ENCODE data around the gene SNX22. TPM values are rescaled to one million over a fixed set of nuclear protein-coding genes. Genes with fewer than 3 reads are reported as not detected.

The SNX22 gene
- polyA plus RNA-seq, 1 donor (not counting 4 experiments of a cell fraction or from before 2014, with no cell fraction given): 0.04 TPM

GRCh38 chr15:64148581-64148980 lies 3.0 kb upstream of the SNX22 start:
- Histone ChIP-seq H3K27me3 (ENCODE audit: control insufficient read depth, extremely low read depth, insufficient read depth, low read length) (peaks cover 15% of the 10 kb centered on the region), H3K9me1 (ENCODE audit: control insufficient read depth, extremely low read depth, insufficient read depth, low read length) (no peaks in the 10 kb centered on the region), H4K20me1 (ENCODE audit: control insufficient read depth, extremely low read depth, insufficient read depth, low read length) (no peaks in the 10 kb centered on the region), H3K4me2 (ENCODE audit: control insufficient read depth, extremely low read depth, insufficient read depth, low read depth, low read length) (no peak overlapping the region), H3K36me3 (ENCODE audit: control insufficient read depth in 2 of 2, extremely low read depth in 1 of 2, insufficient read depth in 2 of 2, low read length in 2 of 2) (peaks cover 2% of the 10 kb centered on the region in 2 experiments), H3K4me3 (ENCODE audit: control insufficient read depth in 2 of 3, extremely low read depth in 1 of 3, insufficient read depth in 2 of 3, low read depth in 1 of 3, low read length in 3 of 3) (no peak overlapping the region), H3K79me2 (ENCODE audit: control insufficient read depth, insufficient read depth, low read length) (no peaks in the 10 kb centered on the region), H3K27ac (ENCODE audit: control insufficient read depth, insufficient read depth, low read length) (no peak overlapping the region), H3K9ac (ENCODE audit: control insufficient read depth, extremely low read depth, insufficient read depth, low read length) (no peak overlapping the region), H2AFZ (ENCODE audit: control insufficient read depth, low read length) (no peak overlapping the region), H3K4me1 (ENCODE audit: control insufficient read depth, extremely low read depth, insufficient read depth, low read length) (peaks cover 4% of the 10 kb centered on the region), H3K9me3 (ENCODE audit: control insufficient read depth, low read depth, low read length) (no peaks in the 10 kb centered on the region)
- DNase-seq (ENCODE audit: low read depth, low spot score) (no peak), FAIRE-seq (no peak)
- dilution Hi-C loops (cut with MboI; ENCODE audit: extremely low pct_ligation_motif_present, low sequenced_read_pairs): no loop called here
- no peak for TF ChIP-seq CTCF (optimal IDR thresholded peaks at IDR 0.05 in 1 of 3, IDR thresholded peaks at IDR 0.05 in 1 of 3, conservative IDR thresholded peaks at IDR 0.05 in 1 of 3; ENCODE audit: extremely low read depth in 1 of 3, insufficient read depth in 2 of 3, low read length in 3 of 3)
- no peak for TF ChIP-seq EZH2 (IDR thresholded peaks at IDR 0.05; ENCODE audit: low read length)

- no peak for FAIRE-seq
- DNase-seq (ENCODE audit: low read depth, low spot score): no peak
- Histone ChIP-seq H3K4me2 (ENCODE audit: control insufficient read depth, extremely low read depth, insufficient read depth, low read depth, low read length) (no peak overlapping the region), H3K9ac (ENCODE audit: control insufficient read depth, extremely low read depth, insufficient read depth, low read length) (no peak overlapping the region), H3K9me1 (ENCODE audit: control insufficient read depth, extremely low read depth, insufficient read depth, low read length) (no peaks in the 10 kb centered on the region), H2AFZ (ENCODE audit: control insufficient read depth, low read length) (no peak overlapping the region), H3K79me2 (ENCODE audit: control insufficient read depth, insufficient read depth, low read length) (no peaks in the 10 kb centered on the region), H4K20me1 (ENCODE audit: control insufficient read depth, extremely low read depth, insufficient read depth, low read length) (peaks cover 2% of the 10 kb centered on the region), H3K4me3 (ENCODE audit: control insufficient read depth in 2 of 3, extremely low read depth in 1 of 3, insufficient read depth in 2 of 3, low read depth in 1 of 3, low read length in 3 of 3) (no peak overlapping the region), H3K27me3 (ENCODE audit: control insufficient read depth, extremely low read depth, insufficient read depth, low read length) (peaks cover 15% of the 10 kb centered on the region), H3K27ac (ENCODE audit: control insufficient read depth, insufficient read depth, low read length) (no peak overlapping the region), H3K4me1 (ENCODE audit: control insufficient read depth, extremely low read depth, insufficient read depth, low read length) (peaks cover 4% of the 10 kb centered on the region), H3K36me3 (ENCODE audit: control insufficient read depth in 2 of 2, extremely low read depth in 1 of 2, insufficient read depth in 2 of 2, low read length in 2 of 2) (peaks cover 3 to 6% of the 10 kb centered on the region in 2 experiments), H3K9me3 (ENCODE audit: control insufficient read depth, low read depth, low read length) (no peaks in the 10 kb centered on the region)
- dilution Hi-C loops (cut with MboI; ENCODE audit: extremely low pct_ligation_motif_present, low sequenced_read_pairs): no loop called here
- TF ChIP-seq EZH2 (IDR thresholded peaks at IDR 0.05; ENCODE audit: low read length) (no peak), CTCF (optimal IDR thresholded peaks at IDR 0.05 in 1 of 3, IDR thresholded peaks at IDR 0.05 in 1 of 3, conservative IDR thresholded peaks at IDR 0.05 in 1 of 3; ENCODE audit: extremely low read depth in 1 of 3, insufficient read depth in 2 of 3, low read length in 3 of 3) (peak; percentile 25 to 43 (median 35))
Measured at GRCh38 chr15:64149424-64149823, 2.1 kb upstream of the SNX22 start.
